GM10847 (cell line): ENCODE measurements around the gene RAD21L1.

Experiments
- POLR2A ChIP-seq: IDR thresholded peaks from 2 replicates; pipeline ENCODE4 v1.6.1; 2011; ENCODE audit not compliant: insufficient read length; ENCODE audit errors: extremely low read depth

RAD21L1 gene

GRCh38 chr20:1190847-1191246 lies 35.0 kb upstream of the RAD21L1 start:
- no peak for TF ChIP-seq POLR2A

GRCh38 chr20:1191299-1191698 lies 34.5 kb upstream of the RAD21L1 start:
- TF ChIP-seq POLR2A = no peak

GRCh38 chr20:1195226-1195625 lies 30.6 kb upstream of the RAD21L1 start:
- no peak for TF ChIP-seq POLR2A

GRCh38 chr20:1196634-1197033 lies 29.2 kb upstream of the RAD21L1 start:
- TF ChIP-seq POLR2A = no peak

GRCh38 chr20:1197801-1198200 lies 28.0 kb upstream of the RAD21L1 start:
- no peak for TF ChIP-seq POLR2A

- TF ChIP-seq POLR2A = no peak
These were observed 27.1 kb upstream of the RAD21L1 start for GRCh38 chr20:1198751-1199150.

GRCh38 chr20:1199212-1199873 lies 26.5 kb upstream of the RAD21L1 start:
- TF ChIP-seq POLR2A = no peak

- TF ChIP-seq POLR2A = no peak
These were observed 25.9 kb upstream of the RAD21L1 start for GRCh38 chr20:1199964-1200363.

- TF ChIP-seq POLR2A = no peak
These were observed 22.9 kb upstream of the RAD21L1 start, which contains the start of gene C20orf202 for GRCh38 chr20:1202762-1203504. TSS of gene C20orf202 (plus strand) at chr20:1203454. CDS start at chr20:1203586, 132 bp downstream.

- TF ChIP-seq POLR2A = no peak
These were observed 22.2 kb upstream of the RAD21L1 start for GRCh38 chr20:1203630-1204029.

GRCh38 chr20:1204113-1204512 lies 21.7 kb upstream of the RAD21L1 start:
- no peak for TF ChIP-seq POLR2A

- TF ChIP-seq POLR2A = no peak
These were observed 21.3 kb upstream of the RAD21L1 start for GRCh38 chr20:1204576-1204975.

- no peak for TF ChIP-seq POLR2A
These were observed 20.0 kb upstream of the RAD21L1 start for GRCh38 chr20:1205802-1206201.

GRCh38 chr20:1206366-1207148 lies 19.3 kb upstream of the RAD21L1 start:
- TF ChIP-seq POLR2A = no peak

GRCh38 chr20:1207293-1207878 lies 18.5 kb upstream of the RAD21L1 start:
- no peak for TF ChIP-seq POLR2A
